NCI-H128 (cell line): ENCODE results near the gene BICRA.
A peak's percentile ranks its signal among the peaks of the same experiment; 100 is the strongest.
"Not testable (repeated sequence)": the region's sequence is repeated elsewhere in the genome, so short reads cannot be mapped to it uniquely, and the experiment has no call there.

Experiments
- DNase-seq: peaks from one replicate; lab custom pipeline; 2025; ENCODE audit not compliant: unreplicated experiment; lab: John Stamatoyannopoulos, UW

Gene BICRA

GRCh38 chr19:47707135-47707925, 98.4 kb downstream of the BICRA start:
- peak; percentile 28 for DNase-seq

- DNase-seq, result no peak
These were observed 102.8 kb downstream of the BICRA start for GRCh38 chr19:47711652-47712242.

GRCh38 chr19:47713046-47714021, 104.4 kb downstream of the BICRA start, which contains the start of gene EHD2:
EHD2 (plus strand) TSS chr19:47713422; CDS start chr19:47716613, 3,191 bp downstream.
- no peak for DNase-seq

- no peak for DNase-seq
These were observed 105.4 kb downstream of the BICRA start for GRCh38 chr19:47714339-47714738.

GRCh38 chr19:47714855-47715254, 105.9 kb downstream of the BICRA start:
- DNase-seq, result not testable (repeated sequence)

GRCh38 chr19:47716270-47716937, 107.5 kb downstream of the BICRA start:
- DNase-seq, result no peak

- not testable (repeated sequence) for DNase-seq
These were observed 109.6 kb downstream of the BICRA start for GRCh38 chr19:47718415-47719046.

- no peak for DNase-seq
These were observed 110.3 kb downstream of the BICRA start for GRCh38 chr19:47719047-47719859.

GRCh38 chr19:47720669-47721422, 111.9 kb downstream of the BICRA start:
- no peak for DNase-seq

- no peak for DNase-seq
These were observed 114.6 kb downstream of the BICRA start for GRCh38 chr19:47723581-47723940.

GRCh38 chr19:47725759-47726401, 116.9 kb downstream of the BICRA start:
- DNase-seq, result no peak

- no peak for DNase-seq
These were observed 117.5 kb downstream of the BICRA start for GRCh38 chr19:47726467-47726866.

GRCh38 chr19:47728295-47728694, 119.4 kb downstream of the BICRA start:
- not testable (repeated sequence) for DNase-seq

- no peak for DNase-seq
These were observed 120.5 kb downstream of the BICRA start for GRCh38 chr19:47729468-47729798.

GRCh38 chr19:47729799-47730520, 121.0 kb downstream of the BICRA start:
- DNase-seq, result no peak

GRCh38 chr19:47730521-47730889, 121.6 kb downstream of the BICRA start:
- DNase-seq, result no peak

- no peak for DNase-seq
These were observed 122.0 kb downstream of the BICRA start for GRCh38 chr19:47730910-47731309.

GRCh38 chr19:47735131-47735530, 126.2 kb downstream of the BICRA start:
- DNase-seq, result no peak
